ENCODE measurements around the gene PADI4. TPM values are rescaled to one million over a fixed set of nuclear protein-coding genes. Genes with fewer than 3 reads are reported as not detected.

PADI4 gene
- total RNA-seq, 3 donors from 2014 or later, result 0.22 TPM; not detected in 2

DNA sequence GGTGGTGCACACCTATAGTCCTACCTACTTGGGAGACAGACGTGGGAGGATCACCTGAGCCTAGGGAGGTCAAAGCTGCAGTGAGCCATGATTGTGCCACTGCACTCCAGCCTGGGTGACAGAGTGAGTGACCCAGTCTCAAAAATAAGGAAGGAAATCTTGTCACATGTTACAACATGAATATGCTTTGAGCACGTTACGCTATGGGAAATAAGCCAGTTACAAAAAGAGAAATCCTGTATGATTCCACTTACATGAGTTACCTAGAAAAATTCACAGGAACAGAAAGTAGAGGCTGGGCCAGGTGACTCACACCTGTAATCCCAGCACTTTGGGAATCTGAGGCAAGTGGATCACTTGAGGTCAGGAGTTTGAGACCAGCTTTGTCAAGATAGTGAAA, 57.3 kb downstream of the PADI4 start:
- no peak for ATAC-seq
- Histone ChIP-seq H3K36me3 (ENCODE audit: low read depth) (no peaks in the 10 kb centered on the region), H3K9me3 (no peaks in the 10 kb centered on the region), H3K4me3 (no peak overlapping the region), H3K4me1 (ENCODE audit: low read depth) (no peaks in the 10 kb centered on the region)
- no peak for TF ChIP-seq CTCF (IDR thresholded peaks at IDR 0.05)
- intact Hi-C loops (cut with DNase I, micrococcal nuclease), result no loop called here
- DNase-seq, result no peak

DNA sequence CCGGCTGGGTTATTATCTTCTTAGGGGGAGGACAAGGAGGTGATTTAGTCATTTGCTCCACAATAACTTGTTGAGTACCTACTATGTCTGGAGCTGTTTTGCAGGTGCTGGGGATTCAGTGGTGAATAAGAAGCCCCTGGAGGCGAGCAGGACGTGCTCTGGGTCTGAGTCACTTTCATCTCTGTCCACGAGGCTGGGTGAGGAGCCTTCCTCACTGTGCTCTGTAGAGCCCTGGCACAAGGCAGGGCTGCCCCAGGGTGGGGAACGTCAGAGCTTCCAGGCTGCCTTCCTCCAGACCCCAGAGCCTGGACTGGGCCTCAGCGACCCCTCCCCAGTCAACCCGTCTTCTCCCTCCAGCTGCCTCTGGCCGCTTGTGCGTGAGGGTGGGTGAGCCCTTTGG, 61.5 kb downstream of the PADI4 start:
- ATAC-seq (no peak), DNase-seq (no peak)
- Histone ChIP-seq H3K4me1 (ENCODE audit: low read depth) (no peaks in the 10 kb centered on the region), H3K4me3 (no peak overlapping the region), H3K9me3 (no peaks in the 10 kb centered on the region), H3K36me3 (ENCODE audit: low read depth) (no peaks in the 10 kb centered on the region)
- no peak for TF ChIP-seq CTCF (IDR thresholded peaks at IDR 0.05)
- intact Hi-C loops (cut with DNase I, micrococcal nuclease), result no loop called here

- Histone ChIP-seq H3K4me3 (no peak overlapping the region), H3K36me3 (ENCODE audit: low read depth) (no peaks in the 10 kb centered on the region), H3K4me1 (ENCODE audit: low read depth) (no peaks in the 10 kb centered on the region), H3K9me3 (no peaks in the 10 kb centered on the region)
- TF ChIP-seq CTCF (IDR thresholded peaks at IDR 0.05), result no peak
- ATAC-seq (no peak), DNase-seq (peak in 1 of 3 donors; percentile 6)
- intact Hi-C loops (cut with DNase I, micrococcal nuclease), result no loop called here
These were observed 62.6 kb downstream of the PADI4 start for GRCh38 chr1:17370618-17371017.

DNA sequence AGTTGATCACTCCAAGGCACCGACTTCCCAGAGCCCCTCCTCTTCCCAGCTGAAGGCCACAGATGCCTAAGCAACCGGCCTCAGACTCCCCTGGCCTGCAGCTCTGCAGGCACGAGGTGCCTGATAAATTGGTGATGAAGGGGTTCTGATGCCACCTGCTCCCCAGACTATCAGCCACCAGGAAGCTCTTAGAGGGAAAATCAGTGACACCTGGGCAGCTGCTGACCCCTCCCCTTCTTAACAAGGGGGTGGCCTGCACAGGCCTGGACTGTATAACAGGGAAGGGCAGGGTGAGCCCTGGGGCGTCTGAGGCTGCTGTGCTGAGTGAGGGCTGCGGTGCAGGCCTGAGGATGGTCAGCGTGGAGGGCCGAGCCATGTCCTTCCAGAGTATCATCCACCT, 63.9 kb downstream of the PADI4 start, which contains the start of gene PADI6:
TSS of gene PADI6 (plus strand) at position 301 of the 400 bp plus-strand sequence. CDS start at position 351, 50 bp downstream.
- DNase-seq, result no peak
- Histone ChIP-seq H3K4me1 (ENCODE audit: low read depth) (no peaks in the 10 kb centered on the region), H3K9me3 (no peaks in the 10 kb centered on the region), H3K36me3 (ENCODE audit: low read depth) (no peaks in the 10 kb centered on the region), H3K4me3 (no peak within 1 kb of the TSS)
- intact Hi-C loops (cut with DNase I, micrococcal nuclease), result no loop called here
- no peak for ATAC-seq
- no peak for TF ChIP-seq CTCF (IDR thresholded peaks at IDR 0.05)

DNA sequence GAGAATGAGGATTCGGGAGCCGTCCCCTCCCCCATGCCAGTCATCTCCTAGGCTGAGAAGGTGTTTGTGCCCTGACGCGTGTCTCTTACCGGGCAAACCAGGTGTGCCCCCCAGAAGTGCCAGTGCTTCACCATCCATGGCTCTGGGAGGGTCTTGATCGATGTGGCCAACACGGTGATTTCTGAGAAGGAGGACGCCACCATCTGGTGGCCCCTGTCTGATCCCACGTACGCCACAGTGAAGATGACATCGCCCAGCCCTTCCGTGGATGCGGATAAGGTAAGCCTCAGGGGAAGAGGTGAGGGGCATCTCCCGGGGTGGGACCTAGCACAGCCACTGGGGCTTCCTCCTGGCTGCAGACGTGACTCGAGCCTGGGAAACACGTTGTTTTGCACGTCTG, 65.0 kb downstream of the PADI4 start:
- DNase-seq (no peak), ATAC-seq (no peak)
- H3K4me3 ChIP-seq, result no peak overlapping the region
- no peaks in the 10 kb centered on the region for H3K9me3 ChIP-seq
- no peaks in the 10 kb centered on the region for H3K36me3 ChIP-seq (ENCODE audit: low read depth)
- intact Hi-C loops (cut with DNase I, micrococcal nuclease), result no loop called here
- no peaks in the 10 kb centered on the region for H3K4me1 ChIP-seq (ENCODE audit: low read depth)
- TF ChIP-seq CTCF (IDR thresholded peaks at IDR 0.05), result no peak

- H3K36me3 ChIP-seq (ENCODE audit: low read depth), result no peaks in the 10 kb centered on the region
- H3K9me3 ChIP-seq, result no peaks in the 10 kb centered on the region
- H3K4me3 ChIP-seq, result no peak overlapping the region
- DNase-seq (no peak), ATAC-seq (no peak)
- no peaks in the 10 kb centered on the region for H3K4me1 ChIP-seq (ENCODE audit: low read depth)
- no peak for TF ChIP-seq CTCF (IDR thresholded peaks at IDR 0.05)
- intact Hi-C loops (cut with DNase I, micrococcal nuclease), result no loop called here
These were observed 67.7 kb downstream of the PADI4 start for GRCh38 chr1:17375651-17376050.
